Mucosa of descending colon (tissue), 3 donors: ENCODE data around the gene PROZ. TPM values are rescaled to one million over a fixed set of nuclear protein-coding genes. Genes with fewer than 3 reads are reported as not detected.

Source experiments
- ATAC-seq: fragments of 200-7000 bp; cut with Tn5 transposase; one replicate; pipeline ENCODE4 v1.9.1; 2020; ENCODE audit warnings: mild to moderate bottlenecking, moderate library complexity
- DNase-seq, 3 donors: peaks; one replicate each; pipeline ENCODE4 v3.0.0-alpha.2; 2020
- H3K36me3 ChIP-seq: fragments of 200-600 bp; one replicate; pipeline ENCODE4 v1.8.0; 2021; ENCODE audit warnings: low read depth, mild to moderate bottlenecking
- H3K4me1 ChIP-seq: fragments of 200-600 bp; one replicate; pipeline ENCODE4 v1.8.0; 2021; ENCODE audit warnings: low read depth, mild to moderate bottlenecking
- H3K4me3 ChIP-seq: fragments of 200-600 bp; one replicate; pipeline ENCODE4 v1.8.0; 2021; ENCODE audit warnings: mild to moderate bottlenecking
- H3K9me3 ChIP-seq: fragments of 200-600 bp; one replicate; pipeline ENCODE4 v1.8.0; 2021; ENCODE audit warnings: mild to moderate bottlenecking
- intact Hi-C, 2 donors: fragments of 100-400 bp; cut with DNase I in 1 of 2; cut with micrococcal nuclease in 1 of 2; formaldehyde crosslinking; loops; one replicate each; pipeline versions ENCODE4 v1.11.0 to v1.11.1; 2022; cut with DNase I, micrococcal nuclease
- total RNA-seq, 3 donors: library from RNA; stranded (reverse); fragmentation: NEBNext Ultra II Directional in 2 of 3; extraction: Animal tissue kit (Norgen Biotek cat#: 25700) in 2 of 3; gene quantifications; one replicate each; pipeline versions ENCODE4 v1.2.1 to v1.2.4, GENCODE V29; 2021 to 2023
- TF ChIP-seq, protein P1 (sequence below): fragments of 200-600 bp; IDR thresholded peaks from one replicate; pipeline ENCODE4 v1.8.0; 2022; ENCODE audit warnings: antibody characterized with exemption, mild to moderate bottlenecking
- donor health status: DM: no; HTN: no; CAD: no; lungs with moderate emphysema.
- donor health status: DM: no; HTN: no; CAD: no.
- donor health status: DM: no; HTN: yes; CAD: no.

The PROZ gene
- total RNA-seq, 3 donors from 2014 or later, result not detected

DNA sequence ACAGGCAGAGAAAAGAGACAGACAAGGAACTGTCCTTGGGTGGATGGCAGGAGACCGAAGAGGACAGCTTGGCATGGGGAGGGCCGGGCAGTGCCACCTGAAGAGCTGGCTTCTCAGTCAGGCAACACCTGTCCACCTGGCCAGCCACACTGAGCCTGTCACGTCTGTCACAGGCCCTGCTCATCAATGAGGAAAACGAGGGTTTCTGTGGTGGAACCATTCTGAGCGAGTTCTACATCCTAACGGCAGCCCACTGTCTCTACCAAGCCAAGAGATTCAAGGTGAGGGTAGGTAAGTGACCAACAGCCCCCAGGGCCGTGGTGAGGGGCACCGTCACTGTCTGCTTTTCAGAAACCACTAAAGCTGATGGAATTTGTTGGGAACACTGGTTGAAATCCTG lies 11.2 kb upstream of the PROZ start:
- DNase-seq (no peak), ATAC-seq (no peak)
- H3K4me1 ChIP-seq, result no peaks in the 10 kb centered on the region
- no peaks in the 10 kb centered on the region for H3K9me3 ChIP-seq
- intact Hi-C loops, result no loop called here
- TF ChIP-seq, protein P1, sequence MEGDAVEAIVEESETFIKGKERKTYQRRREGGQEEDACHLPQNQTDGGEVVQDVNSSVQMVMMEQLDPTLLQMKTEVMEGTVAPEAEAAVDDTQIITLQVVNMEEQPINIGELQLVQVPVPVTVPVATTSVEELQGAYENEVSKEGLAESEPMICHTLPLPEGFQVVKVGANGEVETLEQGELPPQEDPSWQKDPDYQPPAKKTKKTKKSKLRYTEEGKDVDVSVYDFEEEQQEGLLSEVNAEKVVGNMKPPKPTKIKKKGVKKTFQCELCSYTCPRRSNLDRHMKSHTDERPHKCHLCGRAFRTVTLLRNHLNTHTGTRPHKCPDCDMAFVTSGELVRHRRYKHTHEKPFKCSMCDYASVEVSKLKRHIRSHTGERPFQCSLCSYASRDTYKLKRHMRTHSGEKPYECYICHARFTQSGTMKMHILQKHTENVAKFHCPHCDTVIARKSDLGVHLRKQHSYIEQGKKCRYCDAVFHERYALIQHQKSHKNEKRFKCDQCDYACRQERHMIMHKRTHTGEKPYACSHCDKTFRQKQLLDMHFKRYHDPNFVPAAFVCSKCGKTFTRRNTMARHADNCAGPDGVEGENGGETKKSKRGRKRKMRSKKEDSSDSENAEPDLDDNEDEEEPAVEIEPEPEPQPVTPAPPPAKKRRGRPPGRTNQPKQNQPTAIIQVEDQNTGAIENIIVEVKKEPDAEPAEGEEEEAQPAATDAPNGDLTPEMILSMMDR, result no peak
- no peak overlapping the region for H3K4me3 ChIP-seq
- H3K36me3 ChIP-seq, result no peaks in the 10 kb centered on the region

DNA sequence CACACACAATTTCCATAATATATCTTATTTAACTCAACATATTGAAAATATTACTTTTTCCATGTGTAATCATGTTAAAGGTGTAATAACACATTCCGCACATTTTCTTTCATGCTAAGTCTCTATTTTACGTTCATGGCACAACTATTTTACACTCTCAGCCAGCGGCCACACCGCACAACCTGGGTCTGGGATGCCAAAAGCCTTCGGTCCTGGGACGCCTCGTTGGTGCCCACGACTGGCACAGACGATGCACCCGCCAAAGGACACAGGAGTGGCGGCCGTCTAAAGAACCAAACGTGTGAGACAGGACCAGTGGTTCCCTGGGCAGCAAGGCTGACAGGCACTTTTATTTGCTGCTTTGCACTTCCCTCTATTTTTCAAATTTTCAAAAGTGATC lies 10.0 kb upstream of the PROZ start:
- no peak for ATAC-seq
- intact Hi-C loops, result no loop called here
- TF ChIP-seq, protein P1, result no peak
- Histone ChIP-seq H3K36me3 (no peaks in the 10 kb centered on the region), H3K4me3 (no peak overlapping the region), H3K4me1 (peaks cover 6% of the 10 kb centered on the region), H3K9me3 (no peaks in the 10 kb centered on the region)
- no peak for DNase-seq

DNA sequence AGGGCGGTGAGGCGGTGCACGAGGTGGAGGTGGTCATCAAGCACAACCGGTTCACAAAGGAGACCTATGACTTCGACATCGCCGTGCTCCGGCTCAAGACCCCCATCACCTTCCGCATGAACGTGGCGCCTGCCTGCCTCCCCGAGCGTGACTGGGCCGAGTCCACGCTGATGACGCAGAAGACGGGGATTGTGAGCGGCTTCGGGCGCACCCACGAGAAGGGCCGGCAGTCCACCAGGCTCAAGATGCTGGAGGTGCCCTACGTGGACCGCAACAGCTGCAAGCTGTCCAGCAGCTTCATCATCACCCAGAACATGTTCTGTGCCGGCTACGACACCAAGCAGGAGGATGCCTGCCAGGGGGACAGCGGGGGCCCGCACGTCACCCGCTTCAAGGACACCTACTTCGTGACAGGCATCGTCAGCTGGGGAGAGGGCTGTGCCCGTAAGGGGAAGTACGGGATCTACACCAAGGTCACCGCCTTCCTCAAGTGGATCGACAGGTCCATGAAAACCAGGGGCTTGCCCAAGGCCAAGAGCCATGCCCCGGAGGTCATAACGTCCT lies 9.4 kb upstream of the PROZ start:
- no peaks in the 10 kb centered on the region for H3K36me3 ChIP-seq
- H3K4me1 ChIP-seq, result peaks cover 6% of the 10 kb centered on the region
- TF ChIP-seq, protein P1, result no peak
- H3K4me3 ChIP-seq, result no peak overlapping the region
- no peak for ATAC-seq
- no peak for DNase-seq
- H3K9me3 ChIP-seq, result no peaks in the 10 kb centered on the region
- intact Hi-C loops, result no loop called here

DNA sequence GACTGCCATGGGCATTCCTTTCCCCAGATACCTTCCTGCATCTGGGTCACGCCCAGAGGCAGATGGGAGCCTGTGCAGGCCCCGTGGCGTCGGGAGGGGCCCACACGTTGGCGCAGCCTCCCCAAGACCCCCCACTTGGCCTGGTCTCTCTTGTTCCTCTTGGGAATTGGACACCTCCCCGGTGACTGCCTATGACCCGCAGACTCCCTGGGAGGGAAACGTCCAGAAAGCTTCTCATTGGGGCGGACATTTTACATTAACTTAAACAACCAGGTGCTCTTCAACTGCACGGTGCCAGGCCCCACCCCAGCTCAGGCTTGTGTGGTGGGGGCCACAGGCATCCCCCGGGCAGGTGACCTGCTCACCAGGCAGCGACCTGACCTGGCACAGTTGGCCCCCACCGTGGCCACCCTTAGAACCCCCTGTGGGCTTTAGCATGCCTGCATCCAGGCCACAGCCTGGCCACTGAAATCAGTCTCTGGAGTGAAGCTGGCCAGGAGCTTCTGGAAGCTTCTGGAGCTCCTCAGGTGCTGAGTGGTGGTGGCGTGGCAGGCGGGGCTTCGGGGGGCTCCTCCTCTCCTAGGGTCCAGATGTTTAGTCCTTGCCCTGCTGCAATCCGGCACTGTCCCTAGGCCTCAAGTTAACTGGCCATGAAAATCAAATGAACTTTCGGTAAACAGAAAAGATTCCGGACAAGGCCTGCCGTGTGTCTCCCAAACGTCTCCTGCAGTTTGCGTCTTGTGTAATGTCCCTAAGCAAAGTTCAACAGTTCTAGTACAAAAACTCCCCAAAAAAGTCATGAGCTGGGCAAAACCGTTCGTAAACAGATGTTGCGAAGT lies 8.5 kb upstream of the PROZ start:
- no peak for DNase-seq
- Histone ChIP-seq H3K9me3 (no peaks in the 10 kb centered on the region), H3K36me3 (no peaks in the 10 kb centered on the region), H3K4me3 (no peak overlapping the region), H3K4me1 (peaks cover 9% of the 10 kb centered on the region)
- no peak for ATAC-seq
- TF ChIP-seq, protein P1, result no peak
- intact Hi-C loops, result no loop called here

DNA sequence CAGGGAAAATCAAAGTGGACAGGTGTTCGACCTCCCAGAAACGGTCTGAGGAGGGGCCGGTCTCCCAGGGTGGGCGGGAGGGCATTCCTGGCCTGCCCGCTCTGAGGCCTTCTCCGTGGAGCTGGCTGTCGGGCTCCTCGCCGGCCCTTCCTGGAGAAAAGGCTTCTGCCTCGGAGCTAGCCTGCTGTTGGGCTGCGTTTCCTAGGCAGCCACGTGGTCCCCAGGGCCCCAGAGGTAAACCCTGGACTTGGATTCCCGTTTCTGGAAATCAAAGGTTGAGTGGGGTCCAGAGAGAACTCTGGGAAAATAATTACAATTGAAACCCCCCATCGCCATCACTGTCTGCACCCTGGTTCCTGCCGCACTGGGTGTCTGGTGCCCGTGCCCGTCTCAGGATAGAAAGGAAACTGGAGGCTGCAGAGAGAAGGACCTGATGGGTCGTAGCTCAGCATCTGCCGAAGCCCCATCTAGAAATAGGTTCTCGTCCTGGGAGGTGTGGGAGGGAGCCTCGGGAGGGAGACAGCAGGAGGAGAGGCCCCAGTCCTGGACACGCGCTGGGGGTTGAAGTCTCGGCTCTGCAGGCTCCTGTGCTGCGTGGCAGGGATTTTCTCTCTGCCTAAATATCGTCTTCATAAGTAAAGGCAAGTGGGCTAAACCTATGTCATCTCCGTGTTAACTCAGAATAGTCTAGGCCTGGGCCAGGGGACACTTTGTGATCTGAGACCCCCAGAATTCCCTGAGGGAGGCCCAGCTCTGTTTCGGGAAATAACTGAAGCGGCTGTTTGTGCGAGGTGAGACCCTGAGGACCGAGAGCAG lies 7.7 kb upstream of the PROZ start:
- H3K36me3 ChIP-seq, result no peaks in the 10 kb centered on the region
- TF ChIP-seq, protein P1, result no peak
- H3K9me3 ChIP-seq, result no peaks in the 10 kb centered on the region
- intact Hi-C loops, result no loop called here
- no peak overlapping the region for H3K4me3 ChIP-seq
- peaks cover 9% of the 10 kb centered on the region for H3K4me1 ChIP-seq
- DNase-seq (no peak), ATAC-seq (no peak)
